Measurements from ENCODE around the gene ZBTB14. TPM values are rescaled to one million over a fixed set of nuclear protein-coding genes. Genes with fewer than 3 reads are reported as not detected.
A peak's percentile ranks its signal among the peaks of the same experiment; 100 is the strongest.

The ZBTB14 gene
- polyA plus RNA-seq, 3 donors from 2014 or later = 11.6 to 17.9 (median 14.3) TPM

- peaks cover 14 to 21% (median 20%) of the 10 kb centered on the region in 3 donors for H3K27me3 Mint-ChIP-seq (ENCODE audit: low read depth in 3 of 3)
- H3K4me1 Mint-ChIP-seq = peaks cover 12 to 15% of the 10 kb centered on the region in 2 donors
- no peak overlapping the region for H3K27ac Mint-ChIP-seq
- no peak for DNase-seq
- H3K4me3 Mint-ChIP-seq = no peak overlapping the region
- H3K9me3 Mint-ChIP-seq = no peaks in the 10 kb centered on the region
- peaks cover 0 to 5% (median 0%) of the 10 kb centered on the region in 3 donors for H3K36me3 Mint-ChIP-seq
Measured at GRCh38 chr18:5300476-5301010, 5.0 kb upstream of the ZBTB14 start.

DNA sequence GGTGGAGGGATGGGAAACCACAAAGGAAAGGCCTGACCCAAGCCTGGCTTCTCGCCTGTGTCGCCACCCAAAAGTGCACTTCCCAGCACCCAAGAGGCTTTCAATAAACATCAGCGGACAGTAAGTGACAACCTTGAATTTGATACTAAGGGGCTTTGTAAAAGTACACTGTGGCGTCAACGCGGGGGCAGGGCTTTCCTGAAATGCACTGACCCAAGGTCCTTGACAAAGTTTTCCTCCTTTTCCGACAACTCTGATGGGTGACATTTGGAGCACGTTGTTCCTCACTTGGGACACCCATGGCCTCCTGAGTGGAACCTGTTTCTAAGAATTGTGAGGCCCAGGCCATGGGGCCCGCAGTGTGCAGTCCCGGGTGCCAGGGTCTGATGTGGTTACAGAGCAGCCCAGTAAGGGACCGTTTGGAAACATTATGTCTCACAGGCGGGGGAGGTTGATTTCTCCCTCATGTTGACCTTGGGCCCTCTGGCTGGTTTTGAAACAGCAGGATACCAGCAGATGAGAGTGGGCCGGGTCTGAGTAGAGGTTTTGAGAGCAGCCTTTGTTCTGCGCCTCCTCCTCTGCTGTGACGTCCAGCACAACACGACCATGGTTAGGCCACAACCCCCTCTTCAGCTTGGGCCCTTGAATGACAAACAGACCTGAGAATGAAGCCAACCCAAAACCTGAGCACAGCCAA, 2.8 kb upstream of the ZBTB14 start:
- Mint-ChIP-seq H3K4me3 (peak overlapping the region in 3 of 5 donors; percentile 55 to 59 (median 56)), H3K9me3 (no peaks in the 10 kb centered on the region), H3K4me1 (peaks cover 26 to 28% of the 10 kb centered on the region in 2 donors), H3K27ac (peak overlapping the region in 1 of 6 donors; percentile 58), H3K36me3 (peaks cover 0 to 5% (median 0%) of the 10 kb centered on the region in 3 donors), H3K27me3 (ENCODE audit: low read depth in 3 of 3) (peaks cover 20 to 32% (median 28%) of the 10 kb centered on the region in 3 donors)
- no peak for DNase-seq

- Mint-ChIP-seq H3K9me3 (no peaks in the 10 kb centered on the region), H3K27ac (peak overlapping the region in 4 of 6 donors; percentile 43 to 94 (median 56)), H3K36me3 (peaks cover 0 to 5% (median 0%) of the 10 kb centered on the region in 3 donors), H3K4me3 (peak overlapping the region; percentile 15 to 88 (median 56)), H3K4me1 (peaks cover 31 to 35% of the 10 kb centered on the region in 2 donors), H3K27me3 (ENCODE audit: low read depth in 3 of 3) (peaks cover 19 to 27% (median 24%) of the 10 kb centered on the region in 3 donors)
- no peak for DNase-seq
Measured at GRCh38 chr18:5297597-5297996, 2.1 kb upstream of the ZBTB14 start.

DNA sequence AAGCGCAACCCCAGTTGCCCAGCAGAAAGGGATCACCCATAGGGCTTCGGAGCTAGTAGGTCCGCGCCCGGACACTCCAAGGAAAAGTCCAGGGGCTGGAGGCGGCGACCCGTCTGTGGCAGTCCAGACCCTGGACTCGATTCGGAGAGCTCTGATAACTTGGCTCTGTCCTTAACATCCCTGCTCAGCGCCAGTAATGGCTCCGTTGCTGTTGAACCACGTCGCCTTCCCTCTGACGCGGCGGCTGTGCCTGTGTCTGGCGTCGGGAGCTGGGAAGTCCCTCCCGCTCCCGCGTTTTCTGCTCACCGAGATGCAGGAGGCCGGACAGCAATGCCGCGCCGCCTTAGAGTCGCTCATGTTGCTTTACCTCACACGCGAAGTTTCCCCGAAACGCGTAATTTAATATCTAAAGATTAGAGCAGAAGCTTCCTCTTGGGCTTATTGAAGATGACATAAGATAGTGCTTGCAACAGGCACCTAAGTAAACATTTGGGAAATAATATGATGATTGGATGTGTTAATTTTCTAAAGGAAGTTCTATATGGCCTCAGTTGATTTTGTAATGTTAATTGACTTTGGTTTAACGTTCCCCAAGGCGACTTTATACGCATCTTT, 1.3 kb upstream of the ZBTB14 start:
- H3K36me3 Mint-ChIP-seq = peaks cover 2 to 7% (median 2%) of the 10 kb centered on the region in 3 donors
- H3K4me3 Mint-ChIP-seq = peak overlapping the region; percentile 88 to 98 (median 95)
- H3K9me3 Mint-ChIP-seq = no peaks in the 10 kb centered on the region
- H3K4me1 Mint-ChIP-seq = peaks cover 31 to 40% of the 10 kb centered on the region in 2 donors
- peak overlapping the region; percentile 92 to 98 (median 96) for H3K27ac Mint-ChIP-seq
- H3K27me3 Mint-ChIP-seq (ENCODE audit: low read depth in 3 of 3) = peaks cover 16 to 25% (median 20%) of the 10 kb centered on the region in 3 donors
- peak in 2 of 3 donors; percentile 61 to 64 for DNase-seq

DNA sequence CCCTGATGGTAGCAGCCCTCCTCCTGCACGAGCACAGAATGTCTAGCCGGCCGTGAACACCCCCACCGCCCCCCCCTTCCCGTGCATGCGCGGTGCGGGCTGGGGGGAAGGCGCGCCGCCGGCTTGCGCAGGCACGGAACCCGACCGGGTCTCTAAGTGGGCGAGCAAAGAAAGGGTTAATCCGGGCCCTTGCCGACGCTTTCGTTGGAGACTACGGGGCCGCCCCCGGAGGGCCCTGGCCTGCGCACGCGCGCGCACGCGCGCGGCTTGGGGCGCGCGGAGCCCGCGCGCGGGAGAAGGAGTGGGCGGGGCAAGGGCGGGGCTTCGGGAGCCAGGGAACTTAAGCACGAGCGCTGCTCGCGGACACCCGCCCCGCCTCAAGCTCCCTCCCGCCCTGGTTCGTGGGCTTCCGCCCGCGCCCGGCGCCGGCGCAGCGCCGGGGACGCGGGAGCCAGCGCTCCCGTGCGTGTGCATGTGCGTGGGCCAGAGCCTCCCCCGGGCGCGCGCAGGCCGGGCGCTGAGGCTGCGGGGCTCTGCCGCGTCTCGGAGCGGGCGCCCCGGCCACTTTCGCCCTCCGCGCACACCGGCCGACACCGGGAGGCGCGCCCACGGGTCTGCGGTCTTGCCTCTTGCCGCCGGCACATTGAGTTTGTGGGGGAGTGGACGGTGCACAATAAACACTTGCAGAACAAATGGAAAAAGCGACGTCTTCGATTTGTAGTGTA, 617 bp upstream of the ZBTB14 start:
- peaks cover 33 to 47% of the 10 kb centered on the region in 2 donors for H3K4me1 Mint-ChIP-seq
- H3K9me3 Mint-ChIP-seq = no peaks in the 10 kb centered on the region
- H3K27ac Mint-ChIP-seq = peak overlapping the region; percentile 92 to 98 (median 96)
- H3K27me3 Mint-ChIP-seq (ENCODE audit: low read depth in 3 of 3) = peaks cover 19 to 24% (median 20%) of the 10 kb centered on the region in 3 donors
- H3K36me3 Mint-ChIP-seq = peaks cover 8 to 13% (median 9%) of the 10 kb centered on the region in 3 donors
- peak; percentile 91 to 95 (median 93) for DNase-seq
- H3K4me3 Mint-ChIP-seq = peak overlapping the region; percentile 88 to 98 (median 95)

DNA sequence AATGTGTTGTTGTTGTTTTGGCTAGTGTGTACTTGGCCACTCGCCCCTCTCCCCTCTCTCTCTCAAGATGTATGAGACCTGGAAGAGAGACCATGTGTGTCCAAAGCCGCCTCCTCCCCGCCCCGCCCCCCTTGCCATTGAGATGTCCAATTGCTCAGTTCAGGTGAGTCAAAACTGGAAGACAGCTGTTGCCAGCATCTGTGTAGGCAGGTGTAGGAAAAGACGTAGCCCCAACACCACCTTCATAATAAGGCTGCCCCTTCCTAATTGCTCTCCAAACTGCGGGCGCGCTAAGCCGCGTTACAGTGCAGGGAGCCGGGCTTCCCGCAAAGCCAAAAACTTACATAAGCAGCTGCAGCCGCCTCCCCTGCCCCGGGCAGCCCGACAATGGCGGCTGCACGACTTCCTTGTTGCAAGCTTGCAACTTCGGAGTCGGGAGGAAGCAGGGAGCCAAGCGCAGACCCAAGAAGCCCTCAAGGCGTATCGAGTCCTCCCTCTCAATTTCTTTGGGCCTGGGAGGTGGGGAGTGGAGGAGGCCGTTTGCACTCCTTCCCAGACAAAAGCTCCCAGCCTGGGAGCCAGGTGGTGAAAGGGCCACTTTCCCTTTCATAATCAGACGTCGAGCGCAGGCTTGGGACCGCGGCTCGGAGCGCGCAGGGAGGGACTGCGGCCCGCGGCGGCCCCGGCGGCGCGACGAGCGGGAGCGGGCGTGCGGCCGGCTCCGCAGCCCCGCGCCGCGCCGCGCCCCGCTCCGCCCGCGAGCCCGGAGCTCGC, 882 bp downstream of the ZBTB14 start:
- peaks cover 36 to 52% of the 10 kb centered on the region in 2 donors for H3K4me1 Mint-ChIP-seq
- peaks cover 18 to 21% (median 20%) of the 10 kb centered on the region in 3 donors for H3K27me3 Mint-ChIP-seq (ENCODE audit: low read depth in 3 of 3)
- peak; percentile 74 to 75 (median 75) for DNase-seq
- no peaks in the 10 kb centered on the region for H3K9me3 Mint-ChIP-seq
- H3K4me3 Mint-ChIP-seq = peak overlapping the region; percentile 92 to 94 (median 93)
- H3K36me3 Mint-ChIP-seq = peaks cover 13 to 17% (median 15%) of the 10 kb centered on the region in 3 donors
- peak overlapping the region; percentile 95 to 97 (median 96) for H3K27ac Mint-ChIP-seq

DNA sequence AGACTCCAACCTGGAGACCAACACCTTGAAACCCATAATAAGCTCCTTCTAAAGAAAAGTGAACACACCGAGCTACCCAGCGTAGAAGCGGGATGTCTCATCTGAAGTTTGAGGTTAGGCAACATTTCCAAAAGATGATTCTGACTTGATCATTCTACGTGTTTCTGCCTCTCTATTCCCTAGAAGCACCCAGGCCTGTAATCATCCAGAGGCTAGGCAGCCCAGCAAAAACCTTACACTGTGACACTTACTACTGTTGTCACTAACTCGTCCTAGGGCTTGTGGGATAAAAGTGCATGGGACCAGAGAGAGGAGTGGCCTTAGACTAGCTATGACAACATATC, 1.4 kb downstream of the ZBTB14 start:
- peak overlapping the region; percentile 92 to 94 (median 93) for H3K4me3 Mint-ChIP-seq
- peaks cover 18 to 21% (median 20%) of the 10 kb centered on the region in 3 donors for H3K27me3 Mint-ChIP-seq (ENCODE audit: low read depth in 3 of 3)
- peaks cover 36 to 52% of the 10 kb centered on the region in 2 donors for H3K4me1 Mint-ChIP-seq
- no peaks in the 10 kb centered on the region for H3K9me3 Mint-ChIP-seq
- peak overlapping the region; percentile 95 to 97 (median 96) for H3K27ac Mint-ChIP-seq
- H3K36me3 Mint-ChIP-seq = peaks cover 13 to 15% (median 15%) of the 10 kb centered on the region in 3 donors
- peak in 1 of 3 donors; percentile 5 for DNase-seq

DNA sequence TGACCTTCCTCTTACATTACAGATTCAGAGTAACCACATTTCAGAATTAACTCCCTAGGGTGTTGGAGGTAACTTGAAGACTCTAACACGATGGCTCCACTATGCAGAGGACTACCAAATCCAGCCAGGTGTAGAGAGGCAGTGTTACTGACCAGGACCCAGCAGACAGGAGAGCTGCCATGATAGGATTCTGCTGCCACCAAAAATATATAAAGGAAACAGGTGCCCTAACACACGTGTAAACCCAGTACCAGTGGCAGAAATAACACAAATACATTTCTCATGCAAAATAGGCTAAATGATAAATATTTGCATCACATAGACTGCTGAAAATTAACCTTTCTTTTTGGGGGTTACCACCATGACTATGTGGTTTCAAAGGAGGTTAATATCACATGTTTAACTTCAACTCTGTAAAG, 7.0 kb downstream of the ZBTB14 start:
- peaks cover 16 to 21% (median 17%) of the 10 kb centered on the region in 3 donors for H3K36me3 Mint-ChIP-seq
- H3K27ac Mint-ChIP-seq = no peak overlapping the region
- no peaks in the 10 kb centered on the region for H3K9me3 Mint-ChIP-seq
- DNase-seq = no peak
- H3K4me3 Mint-ChIP-seq = no peak overlapping the region
- peaks cover 0 to 3% (median 0%) of the 10 kb centered on the region in 3 donors for H3K27me3 Mint-ChIP-seq (ENCODE audit: low read depth in 3 of 3)
- H3K4me1 Mint-ChIP-seq = peaks cover 12 to 36% of the 10 kb centered on the region in 2 donors

- Mint-ChIP-seq H3K36me3 (peaks cover 16 to 21% (median 17%) of the 10 kb centered on the region in 3 donors), H3K4me3 (no peak overlapping the region), H3K9me3 (no peaks in the 10 kb centered on the region), H3K4me1 (peaks cover 6 to 32% of the 10 kb centered on the region in 2 donors), H3K27me3 (ENCODE audit: low read depth in 3 of 3) (peaks cover 0 to 3% (median 0%) of the 10 kb centered on the region in 3 donors), H3K27ac (no peak overlapping the region)
- no peak for DNase-seq
Measured at GRCh38 chr18:5287854-5288253, 7.7 kb downstream of the ZBTB14 start.

DNA sequence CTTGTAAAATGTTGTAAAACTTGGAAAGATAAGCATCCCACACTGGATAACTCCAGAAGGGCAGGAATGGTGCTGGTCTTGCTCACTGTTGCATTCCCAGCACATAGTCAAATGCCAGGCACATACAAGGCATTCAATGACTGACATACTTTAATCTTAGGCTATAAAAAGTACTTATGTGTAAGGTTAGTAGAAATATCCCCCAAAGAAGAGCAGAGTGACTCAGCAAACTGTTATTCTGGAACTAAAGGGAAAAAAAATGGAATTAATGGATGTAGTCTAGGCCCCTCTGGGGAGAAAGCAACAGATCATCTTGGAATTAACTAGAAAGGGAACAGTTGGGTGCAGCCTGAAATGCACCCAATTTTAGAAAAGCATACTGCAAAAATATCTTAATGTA, 9.0 kb downstream of the ZBTB14 start:
- no peak overlapping the region for H3K27ac Mint-ChIP-seq

DNA sequence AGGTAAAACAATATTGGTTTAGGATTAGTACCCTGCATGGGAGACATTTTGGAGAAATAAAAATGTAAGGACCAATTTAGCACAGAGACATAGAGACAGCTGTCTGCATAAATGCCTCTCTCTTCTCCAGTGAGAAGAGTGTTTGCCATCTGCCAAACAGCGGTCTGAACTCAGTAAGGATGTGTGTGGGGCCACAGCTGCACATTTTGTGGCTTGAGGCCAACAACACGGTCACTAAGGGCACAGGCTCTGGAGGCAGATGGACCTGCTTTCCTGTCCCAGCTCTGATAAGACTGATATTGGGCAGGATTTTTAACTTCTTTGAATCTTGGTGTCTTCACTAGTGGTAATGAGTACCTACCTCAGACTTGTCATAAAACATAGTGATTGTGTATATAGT, 10.2 kb downstream of the ZBTB14 start:
- Mint-ChIP-seq H3K27me3 (ENCODE audit: low read depth in 3 of 3) (no peaks in the 10 kb centered on the region), H3K9me3 (peaks cover 0 to 2% (median 0%) of the 10 kb centered on the region in 6 donors), H3K4me3 (no peak overlapping the region), H3K36me3 (peaks cover 4 to 8% (median 6%) of the 10 kb centered on the region in 3 donors), H3K27ac (no peak overlapping the region), H3K4me1 (peaks cover 4 to 17% of the 10 kb centered on the region in 2 donors)
- no peak for DNase-seq

More for the DNA sequence above, 9.0 kb downstream of the ZBTB14 start:
- DNase-seq = no peak
- Mint-ChIP-seq H3K4me3 (no peak overlapping the region), H3K9me3 (no peaks in the 10 kb centered on the region), H3K36me3 (peaks cover 12 to 16% (median 12%) of the 10 kb centered on the region in 3 donors), H3K27me3 (ENCODE audit: low read depth in 3 of 3) (peaks cover 0 to 3% (median 0%) of the 10 kb centered on the region in 3 donors), H3K4me1 (peaks cover 7 to 26% of the 10 kb centered on the region in 2 donors)

DNA sequence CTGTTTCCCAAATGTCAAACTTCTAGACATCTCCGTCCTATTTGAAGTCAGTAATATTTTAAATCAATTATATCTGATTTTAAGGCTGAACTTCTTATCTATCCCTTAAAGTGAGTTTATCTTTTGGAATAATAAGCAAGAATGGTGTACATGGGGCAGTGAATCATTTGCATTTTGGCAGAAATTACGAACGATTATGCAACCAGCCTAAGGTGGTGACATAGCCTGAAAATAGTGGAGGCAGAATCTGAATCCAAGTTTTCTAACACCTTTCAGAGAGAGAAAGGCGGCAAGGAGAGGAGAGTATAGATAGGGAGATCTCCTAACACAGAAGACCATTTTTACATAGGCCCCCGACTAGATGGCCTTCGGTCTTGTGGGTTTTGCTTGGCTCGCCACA, 10.7 kb downstream of the ZBTB14 start:
- Mint-ChIP-seq H3K27ac (no peak overlapping the region), H3K4me1 (peaks cover 4 to 17% of the 10 kb centered on the region in 2 donors), H3K36me3 (peaks cover 4 to 8% (median 6%) of the 10 kb centered on the region in 3 donors), H3K4me3 (no peak overlapping the region), H3K9me3 (peaks cover 0 to 4% (median 1%) of the 10 kb centered on the region in 6 donors), H3K27me3 (ENCODE audit: low read depth in 3 of 3) (no peaks in the 10 kb centered on the region)
- no peak for DNase-seq

All from immature natural killer cell (primary cell).